ENCODE measurements around the gene TDRD1. TPM values are rescaled to one million over a fixed set of nuclear protein-coding genes. Genes with fewer than 3 reads are reported as not detected.

The TDRD1 gene
- total and polyA plus RNA-seq, 9 of the 15 experiments (the other 6 are each of a cell fraction or from before 2014, with no cell fraction given): not detected

GRCh38 chr10:114175667-114176066, 3.5 kb upstream of the TDRD1 start:
- CTCF ChIA-PET (ENCODE audit: low intra/inter-chr PET ratio): no interaction called here
- Histone ChIP-seq H2AFZ (ENCODE audit: low read depth, low read length) (no peak overlapping the region), H3K4me2 (ENCODE audit: insufficient read depth, low read length) (no peak overlapping the region), H3K27ac (ENCODE audit: extremely low read depth, low read depth, low read length) (no peak overlapping the region), H3K79me2 (ENCODE audit: control insufficient read depth, insufficient read depth, low read length) (peaks cover 31% of the 10 kb centered on the region), H3K9me1 (ENCODE audit: control insufficient read depth, insufficient read depth, low read length) (no peaks in the 10 kb centered on the region), H3K4me1 (replicated peaks in 1 of 2; ENCODE audit: control insufficient read depth in 2 of 2, insufficient read depth in 2 of 2, low read length in 2 of 2) (peaks cover 6 to 12% of the 10 kb centered on the region in 2 experiments; a peak in 4 of 5 replicates), H3K4me3 (no peak overlapping the region), H4K20me1 (replicated peaks; ENCODE audit: control insufficient read depth, insufficient read depth, low read length) (no peaks in the 10 kb centered on the region), H3K9ac (ENCODE audit: insufficient read depth in 1 of 2, low read depth in 2 of 2, low read length in 2 of 2) (no peak overlapping the region), H3K27me3 (ENCODE audit: control insufficient read depth in 2 of 2, insufficient read depth in 2 of 2, low read length in 2 of 2) (no peaks in the 10 kb centered on the region; a peak in 1 of 5 replicates), H3K9me3 (replicated peaks; ENCODE audit: control insufficient read depth, insufficient read depth, low read depth, low read length) (no peaks in the 10 kb centered on the region), H3K36me3 (ENCODE audit: control insufficient read depth, insufficient read depth, low read length) (no peaks in the 10 kb centered on the region)
- no peak for FAIRE-seq
- in situ Hi-C loops (cut with MboI): no loop called here
- POLR2A ChIA-PET: interaction anchor here (0.5 to 0.6 kb wide), 2 partner anchors 70 to 505 kb away, joined by 3 to 5 read pairs; no protein-coding TSS in a partner anchor
- no TSS peak for BruUV-seq (replicated peaks)
- no peak for ATAC-seq
- no peak for DNase-seq (ENCODE audit: extremely low read depth in 1 of 4, low spot score in 3 of 4)
- WGBS (ENCODE audit: insufficient coverage, low coverage, missing lambda C conversion rate): 17% methylated on average over 1 of the region's 1 CpG
- intact Hi-C loops (cut with micrococcal nuclease): no loop called here
- no peak for TF ChIP-seq HBP1 (CRISPR knock-in tag; IDR thresholded peaks at IDR 0.05)
- TF ChIP-seq ZNF175 (CRISPR knock-in tag; IDR thresholded peaks at IDR 0.05; ENCODE audit: low read depth): no peak
- no peak for TF ChIP-seq MEF2A (IDR thresholded peaks at IDR 0.05; ENCODE audit: control insufficient read depth, low read depth, low read length)
- TF ChIP-seq RBM34 (IDR thresholded peaks at IDR 0.05; ENCODE audit: borderline replicate concordance, insufficient read depth, low read length): no peak
- peak; percentile 62 for TF ChIP-seq NFIC (IDR thresholded peaks at IDR 0.05)
- no peak for TF ChIP-seq HDAC3 (IDR thresholded peaks at IDR 0.05; ENCODE audit: borderline replicate concordance, partially characterized antibody)
- TF ChIP-seq ZNF121 (CRISPR knock-in tag; conservative IDR thresholded peaks at IDR 0.05): no peak
- no peak for TF ChIP-seq PCBP2 (IDR thresholded peaks at IDR 0.05; ENCODE audit: low read depth, low read length, poor library complexity, severe bottlenecking)
- 0 out of 2 replicates have a peak, but pooled peaks have one; percentile 12 for TF ChIP-seq PKNOX1 (IDR thresholded peaks at IDR 0.05)
- no peak for TF ChIP-seq ZBTB49 (CRISPR knock-in tag; IDR thresholded peaks at IDR 0.05; ENCODE audit: borderline replicate concordance)
- no peak for TF ChIP-seq CLOCK (CRISPR knock-in tag; IDR thresholded peaks at IDR 0.05; ENCODE audit: borderline replicate concordance)
- no peak for TF ChIP-seq SFPQ (IDR thresholded peaks at IDR 0.05; ENCODE audit: low read depth, low read length)
